Cardiac septum (tissue), 1 donor: ENCODE results near the gene SMIM22. TPM values are rescaled to one million over a fixed set of nuclear protein-coding genes. Genes with fewer than 3 reads are reported as not detected.

Experiments
- total RNA-seq: library from RNA; stranded (reverse); fragmentation: NEBNext Ultra II Directional; extraction: Animal tissue kit (Norgen Biotek cat#: 25700); gene quantifications from one replicate; pipeline ENCODE4 v1.2.1, GENCODE V29; 2021
- donor health status: DM: no; HTN: no; CAD: no.

The SMIM22 gene
- total RNA-seq, 1 donor from 2014 or later, result not detected

Other genes with a start within 250 kb of the SMIM22 start
- gene C16orf96, start 239.0 kb upstream of the SMIM22 start, total RNA-seq, result 0.11 TPM
- gene UBALD1, start 180.5 kb upstream of the SMIM22 start, total RNA-seq, result 25.1 TPM
- gene MGRN1, start 170.5 kb upstream of the SMIM22 start, total RNA-seq, result 45.3 TPM
- gene NUDT16L1, start 101.8 kb upstream of the SMIM22 start, total RNA-seq, result 43.7 TPM
- gene ANKS3, start 61.1 kb upstream of the SMIM22 start, total RNA-seq, result 9.9 TPM
- gene DNAAF8, start 60.8 kb upstream of the SMIM22 start, total RNA-seq, result 0.65 TPM
- gene ZNF500, start 28.2 kb upstream of the SMIM22 start, total RNA-seq, result 7.2 TPM
- not detected for gene SEPTIN12, start 7.0 kb upstream of the SMIM22 start, total RNA-seq
- gene ROGDI, start 7.3 kb downstream of the SMIM22 start, total RNA-seq, result 69.9 TPM
- 64.9 TPM for gene GLYR1, start 51.9 kb downstream of the SMIM22 start, total RNA-seq
- gene UBN1, start 52.1 kb downstream of the SMIM22 start, total RNA-seq, result 23.6 TPM
- gene PPL, start 141.8 kb downstream of the SMIM22 start, total RNA-seq, result 5.6 TPM
- gene SEC14L5, start 163.0 kb downstream of the SMIM22 start, total RNA-seq, result 0.70 TPM
- gene NAGPA, start 238.6 kb downstream of the SMIM22 start, total RNA-seq, result 5.5 TPM